ENCODE data around the gene MYL5. TPM values are rescaled to one million over a fixed set of nuclear protein-coding genes. Genes with fewer than 3 reads are reported as not detected.

The MYL5 gene
- total RNA-seq, 1 experiment from 2014 or later, result 18.0 TPM

GRCh38 chr4:708631-708933 is 34.2 kb downstream of the MYL5 start:
- Histone ChIP-seq H3K79me1 (ENCODE audit: insufficient read depth, low read depth, low read length, poor library complexity, severe bottlenecking) (peaks cover 17% of the 10 kb centered on the region), H3K4me1 (ENCODE audit: insufficient read depth, low read length) (no peaks in the 10 kb centered on the region), H4K20me1 (ENCODE audit: control insufficient read depth, insufficient read depth, insufficient read length) (peaks cover 4% of the 10 kb centered on the region), H2AFZ (ENCODE audit: low read length) (no peak overlapping the region), H3K79me2 (ENCODE audit: insufficient read depth, low read length) (peaks cover 33% of the 10 kb centered on the region; the same call in 1 of the 2 replicates), H3K23me2 (ENCODE audit: insufficient read length, low read depth, low read length, poor library complexity, severe bottlenecking) (no peaks in the 10 kb centered on the region), H2BK12ac (ENCODE audit: insufficient read length, low read depth, low read length) (no peak overlapping the region), H3K14ac (ENCODE audit: insufficient read depth, low read length) (no peak overlapping the region; the same call in 1 of the 2 replicates), H3K56ac (ENCODE audit: insufficient read length, low read depth, low read length) (no peak overlapping the region), H3T11ph (ENCODE audit: low read length) (no peak overlapping the region), H3K4me2 (ENCODE audit: insufficient read depth, insufficient read length, low read length) (no peak overlapping the region), H2BK15ac (ENCODE audit: low read depth, low read length) (no peak overlapping the region), H2BK120ac (ENCODE audit: low read depth, low read length, poor library complexity, severe bottlenecking) (no peak overlapping the region), H3K9ac (ENCODE audit: extremely low read depth, insufficient read length, low read length) (no peak overlapping the region), H3K9me3 (ENCODE audit: control insufficient read depth, low read depth, low read length) (no peaks in the 10 kb centered on the region), H4K8ac (replicated peaks; ENCODE audit: insufficient read length, low read depth, low read length) (no peak overlapping the region), H3K27me3 (ENCODE audit: insufficient read depth, low read length) (no peaks in the 10 kb centered on the region; the same call in 1 of the 2 replicates), H3K4ac (ENCODE audit: low read depth, low read length) (no peak overlapping the region), H3K27ac (ENCODE audit: insufficient read length, low read depth, low read length) (no peak overlapping the region), H4K5ac (ENCODE audit: insufficient read length, low read depth, low read length) (no peak overlapping the region), H2BK20ac (ENCODE audit: low read depth, low read length, poor library complexity, severe bottlenecking) (no peak overlapping the region), H3K18ac (ENCODE audit: insufficient read length, low read depth, low read length) (no peak overlapping the region), H4K91ac (ENCODE audit: insufficient read length, low read depth, low read length) (no peak overlapping the region), H3K23ac (ENCODE audit: insufficient read length, low read depth, low read length) (no peak overlapping the region), H2BK5ac (ENCODE audit: insufficient read length, low read length) (no peak overlapping the region), H2AK5ac (ENCODE audit: insufficient read length, low read length) (no peak overlapping the region)
- DNase-seq, result no peak
- peaks cover 9% of the 10 kb centered on the region for H3K27me3 Mint-ChIP-seq (ENCODE audit: low read depth)
- peaks cover 23 to 29% (median 28%) of the 10 kb centered on the region in 3 experiments; a peak in 6 of 7 replicates for H3K36me3 Mint-ChIP-seq (ENCODE audit: insufficient read depth in 1 of 3, low read depth in 3 of 3)
- H3K9me3 Mint-ChIP-seq, result peaks cover 0 to 4% of the 10 kb centered on the region in 2 experiments; a peak in 2 of 5 replicates
- H3K4me3 Mint-ChIP-seq, result peak overlapping the region; percentile 15 to 52; a peak in 2 of 5 replicates
- peaks cover 3 to 5% of the 10 kb centered on the region in 2 experiments; a peak in 3 of 4 replicates for H3K4me1 Mint-ChIP-seq
- TF ChIP-seq, protein P1, sequence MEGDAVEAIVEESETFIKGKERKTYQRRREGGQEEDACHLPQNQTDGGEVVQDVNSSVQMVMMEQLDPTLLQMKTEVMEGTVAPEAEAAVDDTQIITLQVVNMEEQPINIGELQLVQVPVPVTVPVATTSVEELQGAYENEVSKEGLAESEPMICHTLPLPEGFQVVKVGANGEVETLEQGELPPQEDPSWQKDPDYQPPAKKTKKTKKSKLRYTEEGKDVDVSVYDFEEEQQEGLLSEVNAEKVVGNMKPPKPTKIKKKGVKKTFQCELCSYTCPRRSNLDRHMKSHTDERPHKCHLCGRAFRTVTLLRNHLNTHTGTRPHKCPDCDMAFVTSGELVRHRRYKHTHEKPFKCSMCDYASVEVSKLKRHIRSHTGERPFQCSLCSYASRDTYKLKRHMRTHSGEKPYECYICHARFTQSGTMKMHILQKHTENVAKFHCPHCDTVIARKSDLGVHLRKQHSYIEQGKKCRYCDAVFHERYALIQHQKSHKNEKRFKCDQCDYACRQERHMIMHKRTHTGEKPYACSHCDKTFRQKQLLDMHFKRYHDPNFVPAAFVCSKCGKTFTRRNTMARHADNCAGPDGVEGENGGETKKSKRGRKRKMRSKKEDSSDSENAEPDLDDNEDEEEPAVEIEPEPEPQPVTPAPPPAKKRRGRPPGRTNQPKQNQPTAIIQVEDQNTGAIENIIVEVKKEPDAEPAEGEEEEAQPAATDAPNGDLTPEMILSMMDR (conservative IDR thresholded peaks at IDR 0.05), result no peak
- no CpG with 5 or more reads among the region's 6 CpGs for WGBS (ENCODE audit: extremely low coverage, insufficient read length, low lambda C conversion rate)
- H3K27ac Mint-ChIP-seq, result no peak overlapping the region

Data from H9 (cell line).